HUES64 (cell line): ENCODE results near the gene SSTR5.
"Not testable (repeated sequence)": the region's sequence is repeated elsewhere in the genome, so short reads cannot be mapped to it uniquely, and the experiment has no call there.

Source experiments
- H3K27ac ChIP-seq: 2 replicates; pipeline ENCODE4 v1.7.0; 2013; ENCODE audit warnings: low read depth, low read length, inconsistent platforms
- H3K27me3 ChIP-seq: 2 replicates; pipeline ENCODE4 v1.6.1; 2013; ENCODE audit warnings: mild to moderate bottlenecking, low read length; ENCODE audit not compliant: insufficient read depth
- H3K36me3 ChIP-seq: 2 replicates; pipeline ENCODE4 v1.6.1; 2013; ENCODE audit warnings: mild to moderate bottlenecking, low read length; ENCODE audit not compliant: insufficient read depth
- H3K4me1 ChIP-seq: 2 replicates; pipeline ENCODE4 v1.6.1; 2013; ENCODE audit warnings: mild to moderate bottlenecking, low read length, moderate library complexity; ENCODE audit not compliant: insufficient read depth
- H3K4me3 ChIP-seq: 2 replicates; pipeline ENCODE4 v1.5.1; 2013; ENCODE audit warnings: mild to moderate bottlenecking, low read length, moderate library complexity
- H3K9ac ChIP-seq: 2 replicates; pipeline ENCODE4 v1.6.1; 2013; ENCODE audit warnings: mild to moderate bottlenecking, low read depth, low read length
- H3K9me3 ChIP-seq: 2 replicates; pipeline ENCODE4 v1.6.1; 2013; ENCODE audit warnings: low read depth, low read length; ENCODE audit not compliant: insufficient read depth
- WGBS: fragments of 150-250, 120-280 bp; methylation state at CpG from one replicate; pipeline ENCODE4 v1.1.7; 2013; ENCODE audit warnings: missing lambda C conversion rate; 5-methylcytosine and 5-hydroxymethylcytosine counted together

Gene SSTR5

DNA sequence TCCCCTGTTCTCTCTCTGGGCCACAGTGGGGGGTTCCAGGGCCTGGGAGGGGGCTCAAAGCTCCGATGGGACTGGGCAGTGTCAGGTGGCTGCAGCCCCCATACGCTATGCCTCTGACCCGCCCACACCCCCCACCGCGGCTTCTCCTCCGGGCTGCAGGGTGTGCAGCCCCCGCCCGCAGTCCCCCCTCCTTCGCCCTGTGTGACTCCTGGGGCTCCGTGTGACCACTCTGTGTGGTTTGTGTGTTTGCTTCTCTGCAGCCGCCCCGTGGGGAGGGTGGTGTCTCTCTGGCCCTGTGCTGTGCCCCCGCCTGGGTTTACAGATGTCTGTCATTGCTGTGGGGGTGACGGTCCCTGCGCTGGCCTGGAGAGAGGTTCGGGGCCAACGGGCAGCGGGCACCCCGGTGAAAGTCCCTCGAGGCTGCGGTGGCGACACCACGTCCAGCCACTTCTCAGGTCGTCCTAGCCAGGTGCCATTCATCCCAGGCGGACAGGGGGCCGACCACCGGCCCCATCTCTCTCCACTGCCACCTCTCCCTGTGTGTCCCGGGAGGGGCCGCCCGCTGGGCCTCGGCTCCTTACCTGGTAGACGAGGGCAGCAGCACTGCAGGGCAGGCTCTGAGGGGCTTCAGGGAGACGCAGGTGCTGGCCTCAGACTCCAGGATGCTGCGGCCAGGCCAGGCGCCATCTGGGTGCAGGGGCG is 5.5 kb downstream of the SSTR5 start:
- peaks cover 7% of the 10 kb centered on the region; the same call in 1 of the 2 replicates for H3K27me3 ChIP-seq
- H3K27ac ChIP-seq = no peak overlapping the region
- no peaks in the 10 kb centered on the region for H3K36me3 ChIP-seq
- 90% methylated on average over 36 of the region's 36 CpGs for WGBS
- no peak overlapping the region for H3K4me3 ChIP-seq
- no peaks in the 10 kb centered on the region for H3K9me3 ChIP-seq
- no peak overlapping the region for H3K9ac ChIP-seq
- H3K4me1 ChIP-seq = no peaks in the 10 kb centered on the region

DNA sequence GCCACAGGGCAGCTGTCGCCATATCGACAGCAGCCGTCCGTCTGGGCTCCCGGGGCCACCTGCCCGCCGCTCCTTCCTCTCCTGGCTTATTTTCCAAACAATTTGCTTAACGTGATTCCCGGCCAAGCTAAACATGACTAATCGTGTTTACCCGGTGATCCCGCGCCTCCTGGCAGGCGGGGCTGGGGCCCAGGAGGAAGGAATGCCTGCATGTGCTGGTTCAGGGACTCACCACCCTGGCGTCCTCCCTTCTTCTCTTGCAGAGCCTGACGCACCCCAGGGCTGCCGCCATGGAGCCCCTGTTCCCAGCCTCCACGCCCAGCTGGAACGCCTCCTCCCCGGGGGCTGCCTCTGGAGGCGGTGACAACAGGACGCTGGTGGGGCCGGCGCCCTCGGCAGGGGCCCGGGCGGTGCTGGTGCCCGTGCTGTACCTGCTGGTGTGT is 6.1 kb downstream of the SSTR5 start:
- no peak overlapping the region for H3K9ac ChIP-seq
- no peak overlapping the region for H3K4me3 ChIP-seq
- peaks cover 3% of the 10 kb centered on the region; the same call in 1 of the 2 replicates for H3K27me3 ChIP-seq

DNA sequence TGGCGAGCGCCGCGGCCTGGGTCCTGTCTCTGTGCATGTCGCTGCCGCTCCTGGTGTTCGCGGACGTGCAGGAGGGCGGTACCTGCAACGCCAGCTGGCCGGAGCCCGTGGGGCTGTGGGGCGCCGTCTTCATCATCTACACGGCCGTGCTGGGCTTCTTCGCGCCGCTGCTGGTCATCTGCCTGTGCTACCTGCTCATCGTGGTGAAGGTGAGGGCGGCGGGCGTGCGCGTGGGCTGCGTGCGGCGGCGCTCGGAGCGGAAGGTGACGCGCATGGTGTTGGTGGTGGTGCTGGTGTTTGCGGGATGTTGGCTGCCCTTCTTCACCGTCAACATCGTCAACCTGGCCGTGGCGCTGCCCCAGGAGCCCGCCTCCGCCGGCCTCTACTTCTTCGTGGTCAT is 6.8 kb downstream of the SSTR5 start:
- no peak overlapping the region for H3K9ac ChIP-seq
- H3K4me1 ChIP-seq = no peaks in the 10 kb centered on the region
- peaks cover 3% of the 10 kb centered on the region; the same call in 1 of the 2 replicates for H3K27me3 ChIP-seq
- no peak overlapping the region for H3K4me3 ChIP-seq
- H3K9me3 ChIP-seq = no peaks in the 10 kb centered on the region
- H3K27ac ChIP-seq = no peak overlapping the region
- 96% methylated on average over 43 of the region's 43 CpGs for WGBS
- no peaks in the 10 kb centered on the region for H3K36me3 ChIP-seq

More for the DNA sequence above, 6.1 kb downstream of the SSTR5 start:
- H3K27ac ChIP-seq = no peak overlapping the region
- no peaks in the 10 kb centered on the region for H3K9me3 ChIP-seq
- H3K36me3 ChIP-seq = no peaks in the 10 kb centered on the region
- WGBS = 89% methylated on average over 28 of the region's 28 CpGs
- no peaks in the 10 kb centered on the region for H3K4me1 ChIP-seq

DNA sequence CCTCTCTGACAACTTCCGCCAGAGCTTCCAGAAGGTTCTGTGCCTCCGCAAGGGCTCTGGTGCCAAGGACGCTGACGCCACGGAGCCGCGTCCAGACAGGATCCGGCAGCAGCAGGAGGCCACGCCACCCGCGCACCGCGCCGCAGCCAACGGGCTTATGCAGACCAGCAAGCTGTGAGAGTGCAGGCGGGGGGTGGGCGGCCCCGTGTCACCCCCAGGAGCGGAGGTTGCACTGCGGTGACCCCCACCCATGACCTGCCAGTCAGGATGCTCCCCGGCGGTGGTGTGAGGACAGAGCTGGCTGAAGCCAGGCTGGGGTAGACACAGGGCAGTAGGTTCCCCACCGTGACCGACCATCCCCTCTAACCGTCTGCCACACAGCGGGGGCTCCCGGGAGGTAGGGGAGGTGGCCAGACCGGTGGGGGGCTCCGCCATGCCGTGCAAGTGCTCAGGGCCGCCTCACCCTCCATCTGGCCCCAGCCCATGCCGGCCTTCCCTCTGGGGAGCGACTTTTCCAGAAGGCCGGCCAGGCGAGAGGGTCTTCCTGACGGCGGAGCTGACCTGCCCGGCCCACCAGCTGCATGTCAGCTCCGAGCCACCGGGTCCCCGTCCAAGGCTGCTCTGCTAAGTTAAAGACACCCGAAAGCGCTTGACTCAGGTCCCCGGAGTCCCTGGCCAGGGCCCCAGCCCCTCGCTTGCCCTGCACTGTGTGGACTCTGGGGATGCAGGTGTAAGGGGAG is 7.4 kb downstream of the SSTR5 start:
- Histone ChIP-seq H3K9me3 (peaks cover 1% of the 10 kb centered on the region), H3K4me3 (no peak overlapping the region), H3K27me3 (peaks cover 1% of the 10 kb centered on the region; the same call in 1 of the 2 replicates), H3K36me3 (no peaks in the 10 kb centered on the region), H3K27ac (no peak overlapping the region), H3K4me1 (no peaks in the 10 kb centered on the region), H3K9ac (no peak overlapping the region)
- WGBS = 89% methylated on average over 45 of the region's 45 CpGs

DNA sequence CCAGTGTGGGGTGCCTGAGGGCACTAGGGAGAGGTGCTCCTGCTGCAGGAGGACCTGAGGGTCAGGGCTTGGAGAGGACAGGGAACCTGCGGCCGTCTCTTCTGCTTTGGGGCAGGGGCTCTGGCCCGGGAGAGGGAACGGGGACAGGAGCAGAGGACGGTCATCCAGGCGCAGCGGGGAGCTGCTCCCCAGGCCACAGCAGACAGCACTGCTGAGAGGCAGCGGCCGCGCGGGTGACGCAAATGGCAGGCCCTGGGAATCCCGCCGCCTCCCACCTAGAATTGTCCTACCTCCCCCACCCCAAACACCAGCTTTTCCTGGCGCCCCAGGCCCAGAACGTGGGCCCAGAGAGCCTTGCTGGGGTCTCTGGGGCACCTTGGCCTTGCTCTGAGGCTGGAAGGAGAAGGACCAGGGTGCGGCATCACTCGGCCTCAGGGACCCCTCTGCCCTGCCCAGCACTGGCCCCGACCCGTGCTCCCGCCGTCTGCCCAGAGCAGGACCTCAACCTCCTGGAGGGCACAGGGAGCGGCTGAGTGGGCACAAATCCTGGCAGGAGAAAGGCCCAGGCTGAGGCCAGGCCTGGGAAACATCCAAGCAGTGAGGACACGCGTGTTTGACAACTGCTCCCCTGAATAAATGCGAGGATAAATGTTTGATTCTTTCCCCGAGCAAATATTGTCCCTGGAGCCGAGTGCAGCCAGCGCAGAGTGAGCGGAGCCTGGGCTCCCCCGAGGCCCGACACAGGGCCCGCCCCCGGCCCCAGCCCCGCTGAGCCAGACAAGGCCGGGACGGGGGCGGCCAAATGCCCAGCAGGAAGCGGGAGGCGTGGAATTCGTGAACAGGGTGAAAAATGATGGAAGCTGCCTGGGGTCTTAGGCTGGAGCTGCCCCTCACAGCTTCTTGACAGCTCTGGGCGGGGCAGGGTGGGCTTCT is 8.5 kb downstream of the SSTR5 start:
- peaks cover 7% of the 10 kb centered on the region for H3K9me3 ChIP-seq
- H3K27me3 ChIP-seq = no peaks in the 10 kb centered on the region
- H3K27ac ChIP-seq = no peak overlapping the region
- 62% methylated on average over 42 of the region's 42 CpGs for WGBS
- H3K9ac ChIP-seq = no peak overlapping the region
- no peaks in the 10 kb centered on the region for H3K4me1 ChIP-seq
- H3K4me3 ChIP-seq = no peak overlapping the region
- no peaks in the 10 kb centered on the region for H3K36me3 ChIP-seq

DNA sequence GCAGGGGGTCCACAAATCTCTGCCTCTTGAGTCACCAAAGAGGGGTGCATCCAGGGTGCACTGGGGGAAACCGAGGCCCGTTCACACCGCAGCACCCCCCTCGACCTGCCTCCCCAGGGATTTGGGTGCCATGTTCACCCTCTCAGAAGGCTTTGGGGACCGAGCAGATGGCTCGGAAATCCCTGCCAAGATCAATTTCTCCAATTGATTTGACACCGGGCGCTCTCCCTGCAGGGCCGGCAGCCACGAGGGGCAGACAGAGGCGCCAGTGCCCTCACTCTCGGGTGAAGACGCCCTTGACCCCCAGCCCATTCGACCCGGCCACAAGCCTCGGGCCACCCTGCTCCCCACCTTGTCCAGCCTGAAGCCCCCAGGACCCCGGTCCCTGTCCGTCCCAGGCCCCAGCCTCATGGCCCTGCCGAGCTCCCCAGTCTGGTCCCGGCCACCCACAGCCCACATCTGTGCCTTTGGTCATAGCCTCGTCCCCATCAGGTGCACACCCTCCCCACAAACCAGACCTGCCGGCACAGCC is 9.3 kb downstream of the SSTR5 start:
- H3K9me3 ChIP-seq = peaks cover 7% of the 10 kb centered on the region
- H3K9ac ChIP-seq = no peak overlapping the region
- H3K27ac ChIP-seq = no peak overlapping the region
- H3K4me3 ChIP-seq = no peak overlapping the region
- H3K36me3 ChIP-seq = no peaks in the 10 kb centered on the region
- H3K4me1 ChIP-seq = no peaks in the 10 kb centered on the region
- 84% methylated on average over 22 of the region's 22 CpGs for WGBS
- no peaks in the 10 kb centered on the region for H3K27me3 ChIP-seq

DNA sequence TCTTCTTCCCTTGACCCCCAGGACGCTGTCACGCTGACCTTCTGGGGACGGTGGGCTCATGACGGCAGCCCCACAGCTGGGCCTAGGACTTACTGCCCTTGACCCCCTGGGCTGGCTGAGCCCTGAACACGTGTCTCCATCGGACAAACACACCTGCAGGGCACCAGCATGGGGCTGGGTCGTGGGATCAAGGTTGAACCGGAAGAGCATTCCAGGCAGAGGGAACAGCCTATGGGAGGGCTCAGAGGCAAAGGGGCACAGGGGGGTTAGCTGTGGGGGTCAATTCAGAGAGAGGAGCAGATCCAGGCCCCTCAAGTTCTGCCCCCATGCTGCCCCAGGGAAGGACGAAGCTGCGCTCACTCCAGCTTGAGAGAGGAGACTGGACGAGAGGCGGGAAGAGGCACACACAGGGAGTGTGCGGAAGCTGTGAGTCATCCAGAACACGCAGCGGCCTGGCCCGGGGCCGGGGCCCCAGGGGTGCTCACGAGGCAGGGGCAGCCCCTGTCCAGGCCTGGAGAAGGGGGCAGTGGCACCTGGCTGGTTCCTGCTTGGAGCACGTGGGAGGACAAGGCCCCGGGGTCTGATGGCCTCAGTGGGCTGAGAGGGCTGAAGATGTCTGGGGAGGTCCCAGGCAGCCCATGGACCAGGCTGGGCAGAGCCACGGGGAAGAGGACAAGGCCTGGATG is 9.9 kb downstream of the SSTR5 start:
- H3K27me3 ChIP-seq = no peaks in the 10 kb centered on the region
- no peak overlapping the region for H3K9ac ChIP-seq
- peaks cover 7% of the 10 kb centered on the region for H3K9me3 ChIP-seq
- H3K4me3 ChIP-seq = no peak overlapping the region
- H3K27ac ChIP-seq = no peak overlapping the region
- H3K36me3 ChIP-seq = no peaks in the 10 kb centered on the region
- 79% methylated on average over 21 of the region's 21 CpGs for WGBS
- H3K4me1 ChIP-seq = no peaks in the 10 kb centered on the region

DNA sequence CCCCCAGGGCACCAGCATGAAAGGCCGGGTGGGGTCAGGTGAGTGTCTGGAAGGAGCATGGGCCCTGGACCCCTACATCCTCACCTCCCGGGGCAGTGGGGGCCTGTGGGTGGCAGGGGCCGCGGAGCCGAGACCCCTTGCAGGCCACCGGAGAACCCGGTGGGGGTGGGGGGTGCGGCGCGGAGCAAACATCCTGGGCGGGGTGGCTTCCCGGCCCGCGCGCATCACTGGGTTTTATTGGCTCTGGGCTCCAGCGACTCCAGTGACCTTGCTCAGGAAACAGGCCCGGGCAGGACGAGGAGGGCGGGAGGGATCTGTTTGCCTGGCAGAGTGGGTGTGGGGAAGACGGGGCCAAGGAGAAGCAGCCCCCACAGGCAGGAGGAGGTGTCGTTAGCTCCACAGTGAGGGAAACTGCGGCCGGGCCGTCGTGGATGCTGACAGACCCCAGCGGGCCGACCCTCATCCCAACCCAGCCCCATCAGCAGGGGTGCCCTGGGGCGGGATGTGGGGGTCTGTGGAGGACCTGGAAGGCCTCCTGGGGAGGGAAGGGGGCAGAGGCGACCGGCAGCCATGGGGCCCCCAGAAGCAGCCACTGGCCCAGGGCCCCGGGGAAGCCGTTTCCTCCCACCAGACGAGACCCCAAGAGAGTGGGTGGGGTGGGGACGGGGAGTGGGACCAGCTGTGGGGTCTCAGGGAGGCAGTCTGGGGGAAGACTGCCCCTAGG is 10.6 kb downstream of the SSTR5 start:
- 87% methylated on average over 34 of the region's 34 CpGs for WGBS

DNA sequence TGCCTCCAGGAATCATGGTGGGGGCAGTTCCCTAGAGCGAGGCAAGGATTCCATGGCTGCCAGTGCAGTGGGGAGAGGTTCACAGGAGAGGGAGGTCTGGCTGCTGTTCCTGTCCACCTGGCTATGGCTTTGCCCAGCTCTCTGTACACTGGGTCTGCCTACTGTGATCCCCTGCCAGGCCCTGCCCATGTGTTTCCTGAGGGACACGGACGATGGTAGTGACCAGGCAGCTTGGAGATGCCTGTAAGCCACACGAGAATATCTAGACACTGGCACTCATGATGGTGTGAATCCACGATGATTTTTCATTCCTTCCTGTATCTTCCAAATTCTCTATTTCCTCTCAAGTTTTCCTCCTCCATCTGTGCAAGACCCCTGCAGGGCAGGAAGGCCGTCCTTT is 12.4 kb downstream of the SSTR5 start:
- H3K9me3 ChIP-seq = peaks cover 7% of the 10 kb centered on the region
- no peaks in the 10 kb centered on the region for H3K4me1 ChIP-seq
- no peak overlapping the region for H3K4me3 ChIP-seq
- no peak overlapping the region for H3K9ac ChIP-seq
- no peaks in the 10 kb centered on the region for H3K36me3 ChIP-seq
- no peak overlapping the region for H3K27ac ChIP-seq
- 86% methylated on average over 6 of the region's 6 CpGs for WGBS
- H3K27me3 ChIP-seq = no peaks in the 10 kb centered on the region

More for the DNA sequence above, 10.6 kb downstream of the SSTR5 start:
- no peak overlapping the region for H3K9ac ChIP-seq
- H3K4me3 ChIP-seq = no peak overlapping the region
- no peak overlapping the region for H3K27ac ChIP-seq
- H3K9me3 ChIP-seq = peaks cover 7% of the 10 kb centered on the region
- no peaks in the 10 kb centered on the region for H3K36me3 ChIP-seq
- H3K4me1 ChIP-seq = no peaks in the 10 kb centered on the region
- no peaks in the 10 kb centered on the region for H3K27me3 ChIP-seq

DNA sequence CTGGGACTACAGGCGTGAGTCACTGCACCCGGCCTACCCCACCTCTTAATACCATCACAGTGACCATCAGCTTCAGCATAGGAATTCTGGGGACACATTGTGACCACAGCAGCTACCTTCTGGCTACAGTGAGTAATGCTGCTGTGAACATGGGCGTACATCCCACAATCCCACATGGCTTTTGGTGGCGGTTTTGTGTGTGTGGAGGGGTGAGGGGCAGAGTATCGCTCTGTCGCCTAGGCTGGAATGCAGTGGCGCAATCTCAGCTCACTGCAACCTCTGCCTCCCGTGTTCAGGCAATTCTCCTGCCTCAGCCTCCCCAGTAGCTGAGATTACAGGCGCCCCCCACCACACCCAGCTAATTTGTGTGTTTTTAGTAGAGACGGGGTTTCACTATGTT is 13.9 kb downstream of the SSTR5 start:
- not testable (repeated sequence) for H3K4me1 ChIP-seq, H3K27ac ChIP-seq, H3K27me3 ChIP-seq, H3K4me3 ChIP-seq, H3K9ac ChIP-seq, H3K36me3 ChIP-seq, H3K9me3 ChIP-seq
- WGBS = 93% methylated on average over 9 of the region's 10 CpGs
